Measurements from ENCODE around the gene PDLIM3.
"Not testable (repeated sequence)": the region's sequence is repeated elsewhere in the genome, so short reads cannot be mapped to it uniquely, and the experiment has no call there.

PDLIM3 gene, protein sequence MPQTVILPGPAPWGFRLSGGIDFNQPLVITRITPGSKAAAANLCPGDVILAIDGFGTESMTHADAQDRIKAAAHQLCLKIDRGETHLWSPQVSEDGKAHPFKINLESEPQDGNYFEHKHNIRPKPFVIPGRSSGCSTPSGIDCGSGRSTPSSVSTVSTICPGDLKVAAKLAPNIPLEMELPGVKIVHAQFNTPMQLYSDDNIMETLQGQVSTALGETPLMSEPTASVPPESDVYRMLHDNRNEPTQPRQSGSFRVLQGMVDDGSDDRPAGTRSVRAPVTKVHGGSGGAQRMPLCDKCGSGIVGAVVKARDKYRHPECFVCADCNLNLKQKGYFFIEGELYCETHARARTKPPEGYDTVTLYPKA

GRCh38 chr4:185534866-185535611, at the start of gene PDLIM3:
PDLIM3 (minus strand) TSS chr4:185535507; CDS start chr4:185535434, 73 bp downstream.
- DNase-seq, result no peak

DNA sequence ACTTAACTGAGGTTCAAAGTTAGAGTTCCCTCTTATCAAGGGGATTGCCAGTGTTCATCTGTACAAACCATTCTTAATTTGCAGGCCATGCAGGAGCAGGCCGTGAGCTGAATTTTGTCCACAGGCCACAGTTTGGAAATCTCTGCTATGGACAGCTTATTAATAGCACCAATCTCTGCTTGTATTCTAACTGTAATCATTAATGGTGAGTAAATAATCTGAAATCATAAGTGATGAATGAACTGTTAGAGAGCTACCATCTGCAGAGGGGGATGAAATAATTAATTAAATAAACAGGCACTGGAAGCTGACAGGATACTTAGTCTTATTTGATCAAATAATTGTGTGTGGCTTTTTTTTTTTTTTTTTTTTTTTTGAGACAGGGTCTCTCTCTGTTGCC, 48.5 kb upstream of the PDLIM3 start:
- DNase-seq, result no peak

- no peak for DNase-seq
Measured at GRCh38 chr4:185582651-185583400, 47.5 kb upstream of the PDLIM3 start.

DNA sequence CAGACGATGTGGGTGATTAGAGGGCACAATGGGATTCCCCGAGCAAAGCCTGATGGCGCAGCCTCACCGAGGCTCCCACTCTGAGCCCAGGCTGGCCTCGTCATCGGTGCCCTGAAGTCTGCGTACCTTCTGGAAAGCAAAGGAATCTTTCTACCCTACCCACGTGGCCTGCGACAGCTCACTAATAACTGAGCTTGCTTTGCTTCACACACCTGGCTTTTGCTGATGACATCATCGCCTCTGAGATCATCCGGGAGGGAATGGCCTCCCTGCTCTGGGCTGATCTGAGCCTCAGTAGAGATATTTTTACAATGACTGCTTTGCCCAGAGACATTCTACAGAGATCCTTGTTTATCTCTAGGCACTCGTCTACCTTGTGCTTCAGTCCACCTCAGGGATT, 45.4 kb upstream of the PDLIM3 start:
- no peak for DNase-seq

DNA sequence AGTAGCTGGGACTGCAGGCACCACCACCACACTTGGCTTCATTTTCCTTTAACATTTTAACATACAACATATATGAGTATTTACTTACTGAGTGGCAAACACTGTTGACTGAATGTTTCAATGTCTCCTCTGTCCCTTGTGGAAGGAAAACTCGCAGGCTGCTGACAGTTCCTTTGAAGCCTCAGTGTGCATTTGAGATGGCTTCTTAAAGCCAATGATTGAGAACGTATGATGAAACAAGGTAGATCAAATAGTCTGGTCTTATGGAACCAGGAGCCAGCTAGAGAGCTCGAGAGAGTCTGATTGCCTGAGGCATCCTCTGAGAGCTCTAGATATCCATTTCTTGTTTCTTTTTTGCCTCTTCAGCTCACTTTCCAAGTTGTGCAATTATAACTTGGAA, 43.0 kb upstream of the PDLIM3 start:
- DNase-seq, result no peak

- no peak for DNase-seq
Measured at GRCh38 chr4:185576962-185577950, 41.9 kb upstream of the PDLIM3 start.

DNA sequence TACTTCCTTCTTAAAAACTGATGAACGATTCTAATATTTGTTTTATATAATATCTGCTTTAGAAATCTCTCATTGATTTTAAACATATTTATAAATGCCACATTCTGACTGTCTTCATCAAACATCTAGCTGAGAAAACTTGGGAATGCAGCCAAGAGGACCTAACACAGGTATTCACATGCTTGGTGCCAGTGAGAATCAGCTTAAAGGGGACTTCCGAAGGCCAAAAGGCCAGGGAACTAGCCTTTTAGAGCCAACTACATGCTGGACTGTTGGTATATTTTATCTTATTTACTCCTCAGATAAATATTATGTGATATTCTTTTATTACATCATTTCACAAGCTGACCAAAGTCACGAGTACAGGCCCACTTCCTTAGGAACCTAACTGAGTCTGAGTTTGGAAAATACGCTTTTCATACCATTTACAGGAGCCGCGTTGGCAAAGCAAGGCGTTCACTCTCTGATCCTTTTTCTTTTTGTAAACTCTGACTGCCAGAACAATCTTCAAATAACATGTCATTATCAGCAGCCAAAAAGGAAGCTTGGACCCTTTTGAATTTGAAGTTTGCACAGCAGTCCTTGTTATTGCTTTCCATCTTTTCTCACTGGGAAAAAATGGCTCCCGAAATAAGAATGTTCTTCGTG, 41.1 kb upstream of the PDLIM3 start:
- DNase-seq, result no peak

- DNase-seq, result no peak
Measured at GRCh38 chr4:185573651-185574199, 38.4 kb upstream of the PDLIM3 start.

GRCh38 chr4:185570727-185571126, 35.4 kb upstream of the PDLIM3 start:
- no peak for DNase-seq

GRCh38 chr4:185567381-185568376, 32.4 kb upstream of the PDLIM3 start:
- no peak for DNase-seq

GRCh38 chr4:185566972-185567371, 31.7 kb upstream of the PDLIM3 start:
- no peak for DNase-seq

DNA sequence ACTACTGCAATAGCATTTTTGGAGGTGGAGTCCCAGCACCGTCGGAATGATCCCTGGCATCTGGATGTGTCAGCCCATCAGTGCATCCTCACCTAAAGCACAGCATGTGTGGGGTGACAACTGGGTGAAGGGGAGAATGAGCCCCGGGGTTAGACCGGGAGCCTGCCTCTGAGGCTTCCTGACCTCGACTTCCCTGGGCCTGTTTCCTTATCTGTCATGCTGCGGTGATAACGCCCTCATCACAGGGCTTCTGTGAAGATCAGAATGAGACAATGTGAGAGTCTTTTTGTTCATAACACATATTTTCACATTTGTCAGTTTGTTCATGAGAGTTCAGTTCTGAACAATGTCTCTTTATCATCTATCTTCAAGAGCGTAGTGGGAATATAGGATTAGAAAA, 31.1 kb upstream of the PDLIM3 start:
- DNase-seq, result no peak

- no peak for DNase-seq
Measured at GRCh38 chr4:185565696-185566095, 30.4 kb upstream of the PDLIM3 start.

DNA sequence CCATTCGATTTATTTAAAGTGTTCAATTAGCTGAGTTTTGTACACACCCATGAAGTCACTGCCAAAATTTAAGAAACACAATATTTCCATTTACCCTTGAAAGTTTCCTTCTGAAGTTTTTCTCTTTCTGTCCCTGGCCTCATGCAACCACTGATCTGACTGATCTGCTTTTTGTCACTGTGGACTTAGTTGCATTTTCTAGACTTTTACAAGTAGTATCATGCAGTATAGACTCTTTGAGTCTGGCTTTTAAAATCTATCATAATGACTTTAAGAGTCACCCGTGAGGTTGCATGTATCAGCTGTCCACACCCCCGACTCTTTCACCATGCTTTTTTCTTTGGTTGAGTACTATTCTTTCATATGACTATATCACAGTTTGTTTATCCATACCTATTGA, 29.0 kb upstream of the PDLIM3 start:
- no peak for DNase-seq

GRCh38 chr4:185562531-185562930, 27.2 kb upstream of the PDLIM3 start:
- DNase-seq, result no peak

DNA sequence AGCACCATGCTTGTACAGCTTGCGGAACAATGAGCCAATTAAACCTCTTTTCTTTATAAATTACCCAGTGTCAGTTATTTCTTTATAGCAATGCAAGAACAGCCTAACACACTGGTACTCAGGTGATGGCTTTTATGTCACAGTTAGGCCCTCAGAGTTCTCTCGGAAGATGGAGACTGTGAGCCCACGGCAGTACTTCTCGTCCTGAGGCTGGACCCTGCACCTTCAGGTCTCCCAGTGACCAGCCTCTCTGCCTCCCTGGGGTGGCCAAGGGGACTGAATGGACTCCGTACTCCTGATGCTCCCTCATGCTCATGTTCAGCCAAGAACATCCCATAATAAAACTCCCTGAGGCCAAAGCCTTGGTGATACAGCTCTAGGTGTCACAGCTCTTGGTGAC, 25.0 kb upstream of the PDLIM3 start:
- DNase-seq, result no peak

GRCh38 chr4:185559915-185560281, 24.6 kb upstream of the PDLIM3 start:
- DNase-seq, result no peak

DNA sequence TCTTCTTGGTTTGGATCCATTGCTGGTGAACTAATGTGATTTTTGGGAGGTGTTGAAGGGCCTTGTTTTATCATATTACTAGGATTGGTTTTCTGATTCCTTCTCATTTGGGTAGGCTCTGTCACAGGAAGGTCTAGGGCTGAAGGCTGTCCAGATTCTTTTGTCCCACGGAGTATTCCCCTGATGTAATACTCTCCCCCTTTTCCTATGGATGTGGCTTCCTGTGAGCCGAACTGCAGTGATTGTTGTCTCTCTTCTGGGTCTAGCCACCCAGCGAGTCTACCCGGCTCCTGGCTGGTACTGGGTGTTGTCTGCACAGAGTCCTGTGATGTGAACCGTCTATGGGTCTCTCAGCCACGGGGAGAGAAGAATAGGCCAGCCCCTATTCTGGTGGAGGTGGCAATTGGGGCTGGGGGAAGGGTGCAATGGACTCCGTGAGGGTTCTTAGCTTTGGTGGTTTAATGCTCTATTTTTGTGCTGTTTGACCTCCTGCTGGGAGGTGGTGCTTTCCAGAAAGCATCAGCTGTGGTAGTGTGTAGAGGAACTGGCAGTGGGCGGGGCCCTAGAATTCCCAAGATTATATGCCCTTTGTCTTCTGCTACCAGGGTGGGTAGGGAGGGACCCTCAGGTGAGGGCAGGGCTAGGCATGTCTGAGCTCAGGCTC, 24.1 kb upstream of the PDLIM3 start:
- DNase-seq, result not testable (repeated sequence)

DNA sequence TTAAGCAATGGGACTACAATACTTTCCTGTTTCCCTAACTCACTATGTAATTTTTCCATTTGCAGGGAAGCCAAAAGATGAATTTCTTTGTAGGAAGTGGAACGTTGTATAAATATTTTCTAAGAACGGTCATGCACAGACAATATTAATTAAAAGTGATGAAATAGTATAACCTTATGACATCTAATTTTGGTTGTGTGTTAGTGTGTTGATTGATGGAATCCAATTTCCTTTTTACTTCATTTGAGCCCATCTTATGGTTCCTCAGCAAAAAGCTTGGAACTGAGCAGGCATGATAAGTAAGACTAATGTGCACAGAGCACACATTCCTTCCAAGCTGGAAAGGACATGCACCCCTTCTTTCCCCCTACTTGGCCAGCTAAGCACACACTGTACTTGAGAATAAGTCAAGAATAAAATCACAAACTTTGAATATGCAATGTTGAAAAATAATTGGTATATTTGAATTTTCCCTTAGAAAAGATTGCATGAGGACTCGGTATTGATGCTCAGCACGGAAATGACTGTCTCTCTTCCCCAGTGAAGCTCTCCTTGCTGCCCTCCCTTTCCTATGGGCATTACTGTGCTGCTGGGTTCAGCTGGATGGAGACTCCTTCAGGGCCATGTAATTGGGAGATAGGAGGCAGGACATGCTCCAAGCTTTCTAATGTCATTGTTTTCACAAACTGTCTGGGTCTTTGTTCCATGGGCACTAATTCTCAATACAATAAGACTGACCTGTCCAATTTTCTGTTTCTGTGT, 19.2 kb upstream of the PDLIM3 start:
- no peak for DNase-seq

All from CD4-positive, alpha-beta T cell treated with Interleukin-12 subunit alpha and Interleukin-12 subunit beta, for 1 hour (primary cell).